ENCODE data around the gene NOX3.

DNA sequence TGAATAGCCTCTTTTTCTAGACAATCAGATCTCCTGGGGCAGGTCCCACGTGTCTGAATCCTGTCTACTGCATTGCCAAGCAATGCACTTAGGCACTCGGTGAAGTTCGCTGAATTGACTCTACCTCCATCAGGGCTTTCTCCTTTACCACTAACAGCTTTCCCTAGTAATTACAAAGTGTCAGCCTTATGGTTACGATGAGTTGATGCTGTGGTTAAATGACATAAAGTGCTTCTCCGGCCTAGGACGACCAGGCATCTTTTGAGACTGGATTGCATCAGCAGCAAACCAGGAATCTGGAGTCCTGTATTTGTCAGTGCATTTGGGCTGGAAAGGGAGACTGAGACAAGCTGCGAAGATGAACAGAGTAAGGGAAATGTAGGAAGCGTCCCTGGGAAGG is 21.5 kb downstream of the NOX3 start:
- TF ChIP-seq, protein P1, sequence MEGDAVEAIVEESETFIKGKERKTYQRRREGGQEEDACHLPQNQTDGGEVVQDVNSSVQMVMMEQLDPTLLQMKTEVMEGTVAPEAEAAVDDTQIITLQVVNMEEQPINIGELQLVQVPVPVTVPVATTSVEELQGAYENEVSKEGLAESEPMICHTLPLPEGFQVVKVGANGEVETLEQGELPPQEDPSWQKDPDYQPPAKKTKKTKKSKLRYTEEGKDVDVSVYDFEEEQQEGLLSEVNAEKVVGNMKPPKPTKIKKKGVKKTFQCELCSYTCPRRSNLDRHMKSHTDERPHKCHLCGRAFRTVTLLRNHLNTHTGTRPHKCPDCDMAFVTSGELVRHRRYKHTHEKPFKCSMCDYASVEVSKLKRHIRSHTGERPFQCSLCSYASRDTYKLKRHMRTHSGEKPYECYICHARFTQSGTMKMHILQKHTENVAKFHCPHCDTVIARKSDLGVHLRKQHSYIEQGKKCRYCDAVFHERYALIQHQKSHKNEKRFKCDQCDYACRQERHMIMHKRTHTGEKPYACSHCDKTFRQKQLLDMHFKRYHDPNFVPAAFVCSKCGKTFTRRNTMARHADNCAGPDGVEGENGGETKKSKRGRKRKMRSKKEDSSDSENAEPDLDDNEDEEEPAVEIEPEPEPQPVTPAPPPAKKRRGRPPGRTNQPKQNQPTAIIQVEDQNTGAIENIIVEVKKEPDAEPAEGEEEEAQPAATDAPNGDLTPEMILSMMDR (IDR thresholded peaks at IDR 0.05; ENCODE audit: low read length): no peak
- TF ChIP-seq EZH2 (optimal IDR thresholded peaks at IDR 0.05; ENCODE audit: low read depth, low read length): no peak

Measured in MM.1S (cell line).